Adrenal gland (tissue), 5 donors: ENCODE measurements around the gene STRN3.

Experiments used
- POLR2A ChIP-seq, 2 donors: fragments of 450-650 bp; IDR thresholded peaks; one replicate each; pipeline ENCODE4 v1.6.1; 2017; ENCODE audit warnings: antibody characterized with exemption in 2 of 2, mild to moderate bottlenecking in 2 of 2, moderate library complexity in 1 of 2
- TF ChIP-seq, protein P1 (sequence below), 6 experiments: fragments of 450-650 bp in 4 of 6; fragments of 200-600 bp in 2 of 6; sonication (generic) in 1 of 6; IDR thresholded peaks; 1 replicate in 5 of 6; 2 replicates in 1 of 6; pipeline versions ENCODE4 v1.5.1 to v1.8.0; 2016 to 2021; ENCODE audit warnings: antibody characterized with exemption in 6 of 6, mild to moderate bottlenecking in 2 of 6, moderate library complexity in 1 of 6
- donor health status: DM: no; HTN: no; CAD: no.

GRCh38 chr14:31075144-31075543 lies 49.0 kb upstream of the STRN3 start:
- TF ChIP-seq POLR2A (IDR thresholded peaks at IDR 0.05), result no peak
- TF ChIP-seq, protein P1, sequence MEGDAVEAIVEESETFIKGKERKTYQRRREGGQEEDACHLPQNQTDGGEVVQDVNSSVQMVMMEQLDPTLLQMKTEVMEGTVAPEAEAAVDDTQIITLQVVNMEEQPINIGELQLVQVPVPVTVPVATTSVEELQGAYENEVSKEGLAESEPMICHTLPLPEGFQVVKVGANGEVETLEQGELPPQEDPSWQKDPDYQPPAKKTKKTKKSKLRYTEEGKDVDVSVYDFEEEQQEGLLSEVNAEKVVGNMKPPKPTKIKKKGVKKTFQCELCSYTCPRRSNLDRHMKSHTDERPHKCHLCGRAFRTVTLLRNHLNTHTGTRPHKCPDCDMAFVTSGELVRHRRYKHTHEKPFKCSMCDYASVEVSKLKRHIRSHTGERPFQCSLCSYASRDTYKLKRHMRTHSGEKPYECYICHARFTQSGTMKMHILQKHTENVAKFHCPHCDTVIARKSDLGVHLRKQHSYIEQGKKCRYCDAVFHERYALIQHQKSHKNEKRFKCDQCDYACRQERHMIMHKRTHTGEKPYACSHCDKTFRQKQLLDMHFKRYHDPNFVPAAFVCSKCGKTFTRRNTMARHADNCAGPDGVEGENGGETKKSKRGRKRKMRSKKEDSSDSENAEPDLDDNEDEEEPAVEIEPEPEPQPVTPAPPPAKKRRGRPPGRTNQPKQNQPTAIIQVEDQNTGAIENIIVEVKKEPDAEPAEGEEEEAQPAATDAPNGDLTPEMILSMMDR (IDR thresholded peaks at IDR 0.05), result no peak
